KMS-11 (cell line): Measurements from ENCODE around the gene PDCL3.
A peak's percentile ranks its signal among the peaks of the same experiment; 100 is the strongest.

Experiments used
- H2AFZ ChIP-seq: fragments of 200-600 bp; sonication (generic); 2 replicates; pipeline ENCODE4 v1.6.1; 2016; ENCODE audit warnings: antibody characterized with exemption, mixed run types, low read depth
- H3K27ac ChIP-seq: fragments of 200-600 bp; sonication (generic); 2 replicates; pipeline ENCODE4 v1.6.1; 2016; ENCODE audit warnings: mild to moderate bottlenecking, mixed run types
- H3K27me3 ChIP-seq: fragments of 200-600 bp; sonication (generic); 2 replicates; pipeline ENCODE4 v1.6.1; 2017; ENCODE audit warnings: mild to moderate bottlenecking, low read depth, mixed run types, moderate library complexity; ENCODE audit not compliant: insufficient read depth
- H3K36me3 ChIP-seq: fragments of 200-600 bp; sonication (generic); 2 replicates; pipeline ENCODE4 v1.6.1; 2017; ENCODE audit warnings: mild to moderate bottlenecking, mixed run types; ENCODE audit not compliant: insufficient read depth
- H3K4me1 ChIP-seq: fragments of 200-600 bp; sonication (generic); 2 replicates; pipeline ENCODE4 v1.6.1; 2016; ENCODE audit warnings: mild to moderate bottlenecking, low read depth, mixed run types; ENCODE audit not compliant: poor library complexity, severe bottlenecking
- H3K4me2 ChIP-seq: fragments of 200-600 bp; sonication (generic); 2 replicates; pipeline ENCODE4 v1.7.0; 2016; ENCODE audit warnings: mild to moderate bottlenecking, mixed run types
- H3K4me3 ChIP-seq: fragments of 200-600 bp; sonication (generic); IDR thresholded peaks from 2 replicates; pipeline ENCODE4 v1.6.1; 2017; ENCODE audit warnings: low read depth, low read length, mixed read lengths; ENCODE audit not compliant: insufficient read depth
- H3K79me2 ChIP-seq: fragments of 200-600 bp; sonication (generic); 2 replicates; pipeline ENCODE4 v1.6.1; 2016; ENCODE audit warnings: low read depth, mixed run types; ENCODE audit not compliant: insufficient read depth
- H3K9ac ChIP-seq: fragments of 200-600 bp; sonication (generic); 2 replicates; pipeline ENCODE4 v1.6.1; 2016; ENCODE audit warnings: mild to moderate bottlenecking, mixed run types
- H4K20me1 ChIP-seq: fragments of 200-600 bp; sonication (generic); 2 replicates; pipeline ENCODE4 v1.6.1; 2016; ENCODE audit warnings: mild to moderate bottlenecking, mixed run types; ENCODE audit not compliant: insufficient read depth
- CTCF ChIP-seq: fragments of 200-600 bp; sonication (generic); conservative IDR thresholded peaks from 2 replicates; pipeline ENCODE4 v1.6.1; 2017; ENCODE audit warnings: low read depth, mild to moderate bottlenecking, antibody characterized with exemption, low read length, moderate library complexity, mixed read lengths

The PDCL3 gene

DNA sequence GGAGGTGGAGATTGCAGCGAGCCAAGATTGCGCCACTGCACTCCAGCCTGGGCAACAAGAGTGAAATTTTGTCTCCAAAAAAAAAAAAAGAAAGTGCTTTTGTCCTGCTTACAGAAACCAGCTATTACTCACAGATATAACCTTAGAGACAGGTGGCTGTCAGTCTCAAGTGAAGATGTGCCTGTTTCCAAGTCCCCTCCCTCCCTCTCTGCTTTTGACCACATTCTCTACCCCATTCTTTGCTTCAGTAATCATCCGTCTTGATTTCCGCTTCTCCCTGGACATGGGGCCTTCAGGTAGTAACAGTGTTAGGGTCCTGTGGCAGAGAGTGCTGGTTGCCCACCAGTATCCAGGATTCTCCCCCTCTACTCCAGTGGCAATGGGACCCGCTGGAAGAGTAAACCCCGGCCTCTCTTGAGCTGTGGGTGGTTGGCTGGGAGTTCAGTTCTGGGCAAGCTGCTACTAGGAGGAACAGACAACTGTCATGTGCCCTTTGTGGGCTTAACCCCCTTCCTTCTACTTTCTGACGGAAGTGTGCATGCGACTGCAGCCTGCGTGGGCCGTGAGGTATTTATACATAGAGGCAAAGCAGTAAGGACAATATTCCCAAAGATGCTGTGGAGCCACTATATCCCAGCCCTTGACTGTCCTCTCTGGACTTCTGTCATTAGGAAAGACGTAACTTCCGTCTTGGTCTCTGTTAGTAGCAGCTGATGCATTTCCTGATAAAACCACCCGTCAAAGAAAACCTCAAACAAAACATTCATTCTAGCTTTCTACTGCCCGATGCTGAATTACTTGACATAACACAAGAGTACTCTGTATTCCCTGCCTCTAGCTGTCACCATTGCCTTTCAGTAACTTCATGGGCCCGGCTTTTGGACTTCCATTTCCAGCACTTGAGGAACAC, 17.8 kb downstream of the PDCL3 start:
- TF ChIP-seq CTCF: no peak
- Histone ChIP-seq H3K79me2 (no peaks in the 10 kb centered on the region), H3K27me3 (no peaks in the 10 kb centered on the region), H3K4me2 (no peak overlapping the region), H3K4me1 (no peaks in the 10 kb centered on the region), H4K20me1 (no peaks in the 10 kb centered on the region), H3K36me3 (no peaks in the 10 kb centered on the region), H2AFZ (no peak overlapping the region), H3K9ac (no peak overlapping the region), H3K27ac (no peak overlapping the region), H3K4me3 (no peak overlapping the region)

GRCh38 chr2:100581277-100581612, 18.5 kb downstream of the PDCL3 start:
- Histone ChIP-seq H3K4me2 (no peak overlapping the region), H3K4me1 (no peaks in the 10 kb centered on the region), H3K36me3 (no peaks in the 10 kb centered on the region), H3K9ac (no peak overlapping the region), H2AFZ (no peak overlapping the region), H3K27me3 (no peaks in the 10 kb centered on the region), H3K4me3 (no peak overlapping the region), H4K20me1 (no peaks in the 10 kb centered on the region), H3K79me2 (no peaks in the 10 kb centered on the region), H3K27ac (no peak overlapping the region)
- no peak for TF ChIP-seq CTCF

DNA sequence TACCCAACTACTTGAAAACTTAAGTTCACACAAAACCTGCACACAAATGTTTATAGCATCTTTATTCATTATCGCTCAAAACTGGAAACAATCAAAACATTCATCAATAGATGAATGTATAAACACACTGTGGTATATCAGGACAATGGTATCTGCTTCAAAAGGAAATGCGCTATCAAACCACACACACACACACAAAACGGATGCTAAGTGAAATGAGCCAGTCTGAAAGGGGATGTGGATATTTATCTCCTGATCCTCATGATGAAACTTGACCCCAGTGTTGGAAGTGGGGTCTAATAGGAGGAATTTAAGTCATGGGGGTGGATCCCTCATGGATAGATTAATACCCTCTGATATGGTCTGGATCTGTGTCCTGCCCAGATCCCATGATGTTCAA, 22.0 kb downstream of the PDCL3 start:
- Histone ChIP-seq H3K9ac (no peak overlapping the region), H3K27me3 (no peaks in the 10 kb centered on the region), H3K36me3 (no peaks in the 10 kb centered on the region), H2AFZ (no peak overlapping the region), H3K4me2 (no peak overlapping the region), H3K79me2 (no peaks in the 10 kb centered on the region), H3K4me1 (peaks cover 21% of the 10 kb centered on the region), H3K27ac (no peak overlapping the region), H4K20me1 (no peaks in the 10 kb centered on the region), H3K4me3 (no peak overlapping the region)
- no peak for TF ChIP-seq CTCF

DNA sequence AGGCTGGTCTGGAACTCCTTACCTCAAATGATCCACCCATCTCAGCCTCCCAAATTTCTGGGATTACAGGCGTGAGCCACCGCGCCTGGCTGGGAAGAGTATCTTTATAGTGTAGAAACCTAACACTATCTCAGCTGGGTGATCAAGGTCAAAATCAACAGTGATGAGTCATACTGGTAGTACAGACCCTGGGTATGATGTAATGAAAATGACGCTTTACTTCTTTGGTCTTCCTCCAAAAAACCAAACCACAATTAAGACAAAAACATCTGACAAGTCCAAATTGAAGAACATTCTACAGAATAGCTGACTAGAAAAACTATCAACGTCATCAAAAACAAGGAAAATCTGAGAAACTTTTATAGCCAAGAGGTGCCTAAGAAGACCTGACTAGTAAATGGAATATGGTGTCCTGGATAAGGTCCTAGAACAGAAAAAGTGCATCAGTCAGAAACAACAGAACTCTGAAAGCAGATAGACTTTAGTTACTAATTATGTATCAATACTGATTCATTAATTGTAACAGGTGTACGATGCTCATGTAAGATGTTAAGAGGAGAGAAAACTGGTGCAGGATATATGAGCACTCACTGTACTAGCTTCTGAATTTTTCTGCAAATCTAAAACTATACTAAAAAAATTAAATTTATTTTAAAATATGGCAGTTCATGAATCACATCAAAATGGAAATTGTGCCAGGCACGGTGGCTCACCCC, 25.4 kb downstream of the PDCL3 start:
- no peak overlapping the region for H3K4me3 ChIP-seq
- no peaks in the 10 kb centered on the region for H3K36me3 ChIP-seq
- peaks cover 21% of the 10 kb centered on the region for H3K4me1 ChIP-seq
- no peak overlapping the region for H3K9ac ChIP-seq
- H4K20me1 ChIP-seq: no peaks in the 10 kb centered on the region
- no peaks in the 10 kb centered on the region for H3K27me3 ChIP-seq
- H2AFZ ChIP-seq: no peak overlapping the region
- TF ChIP-seq CTCF: no peak
- no peaks in the 10 kb centered on the region for H3K79me2 ChIP-seq
- peak overlapping the region; percentile 11; the same call in 1 of the 2 replicates for H3K4me2 ChIP-seq
- H3K27ac ChIP-seq: peak overlapping the region; percentile 2; the same call in 1 of the 2 replicates
